GM18519 (cell line): ENCODE data around the gene OR6J1.
"Not testable (repeated sequence)": the region's sequence is repeated elsewhere in the genome, so short reads cannot be mapped to it uniquely, and the experiment has no call there.

Source experiments
- ATAC-seq: cut with Tn5 transposase; IDR thresholded peaks from one replicate; pipeline ENCODE4 v1.9.1; 2021; ENCODE audit warnings: mild to moderate bottlenecking, moderate library complexity; ENCODE audit not compliant: unreplicated experiment, low FRiP score

Gene OR6J1

DNA sequence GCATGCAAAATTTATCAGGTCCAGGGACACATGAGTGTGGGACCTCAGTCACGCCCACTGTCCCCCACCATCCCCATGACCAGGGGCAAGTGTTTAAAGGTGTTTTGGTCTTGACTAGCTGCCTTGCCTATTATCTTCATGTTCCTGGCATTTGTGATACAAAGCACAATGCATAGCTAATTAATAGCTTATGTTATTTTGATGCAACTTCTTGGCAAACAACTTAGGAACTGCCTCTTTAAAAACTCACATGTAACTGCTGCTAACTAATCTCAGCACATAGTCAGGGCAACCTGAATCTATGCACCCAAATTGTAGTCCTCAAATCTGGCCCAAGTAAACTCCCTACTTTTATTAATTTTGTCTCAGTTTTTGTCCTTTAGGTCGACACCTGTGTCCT is 7.4 kb upstream of the OR6J1 start:
- no peak for ATAC-seq

DNA sequence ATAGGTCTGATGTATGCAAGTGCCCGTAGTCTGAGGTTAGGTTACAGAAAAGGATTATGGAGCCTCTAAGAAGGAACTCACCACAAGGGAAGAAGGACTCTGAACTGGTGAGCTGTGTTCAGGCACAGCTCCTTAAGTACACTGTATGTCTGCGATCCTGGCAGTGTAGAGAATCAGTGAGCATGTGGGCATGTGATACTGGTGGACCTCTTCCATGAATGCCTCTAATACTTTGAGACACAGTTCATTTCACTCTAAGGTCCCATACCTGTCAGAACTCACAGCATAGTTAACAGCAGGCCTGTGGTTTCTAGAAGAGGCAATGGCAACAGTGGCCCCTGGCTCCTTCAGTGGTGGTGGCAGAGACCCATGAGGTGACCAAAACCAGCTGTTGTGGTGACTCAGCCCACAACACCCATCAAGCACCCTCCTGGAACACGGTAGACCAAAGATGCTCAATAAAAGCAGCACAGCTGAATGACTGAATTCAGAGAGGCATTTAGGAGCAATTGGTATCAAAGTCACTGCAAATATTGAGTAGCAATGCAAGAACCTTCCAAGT is 6.9 kb upstream of the OR6J1 start:
- no peak for ATAC-seq

DNA sequence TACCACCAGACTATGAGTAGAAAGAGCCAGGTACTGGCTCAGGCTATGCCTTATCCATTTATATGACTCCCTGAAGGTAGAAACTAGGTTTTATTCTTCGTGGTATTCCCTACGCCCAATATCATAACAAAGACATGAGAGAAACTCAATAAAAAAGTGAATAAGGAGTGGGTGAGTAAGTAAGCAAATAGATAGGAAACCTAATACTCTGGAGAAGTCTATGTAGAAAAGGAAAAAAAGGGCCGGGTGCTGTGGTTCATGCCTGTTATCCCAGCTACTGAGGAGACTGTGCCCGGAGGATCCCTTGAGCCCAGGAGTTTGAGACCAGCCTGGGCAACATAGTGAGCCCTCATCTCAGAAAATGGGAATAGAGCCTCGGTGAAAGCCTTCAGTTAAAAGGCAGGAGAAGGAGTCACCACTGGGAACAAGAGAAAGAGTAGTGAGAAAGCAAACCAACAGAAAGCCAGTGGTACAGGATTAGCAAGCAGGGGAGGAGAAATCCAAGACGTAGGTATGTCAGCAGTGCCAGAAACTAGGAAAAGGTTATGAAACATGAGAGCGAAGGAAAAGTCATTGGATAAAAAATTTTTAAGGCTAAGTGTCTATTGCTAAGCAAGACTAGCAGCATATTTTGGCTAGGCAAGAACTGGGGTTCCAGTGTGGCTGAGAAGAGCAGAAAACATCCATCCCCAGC is 6.0 kb upstream of the OR6J1 start:
- no peak for ATAC-seq

DNA sequence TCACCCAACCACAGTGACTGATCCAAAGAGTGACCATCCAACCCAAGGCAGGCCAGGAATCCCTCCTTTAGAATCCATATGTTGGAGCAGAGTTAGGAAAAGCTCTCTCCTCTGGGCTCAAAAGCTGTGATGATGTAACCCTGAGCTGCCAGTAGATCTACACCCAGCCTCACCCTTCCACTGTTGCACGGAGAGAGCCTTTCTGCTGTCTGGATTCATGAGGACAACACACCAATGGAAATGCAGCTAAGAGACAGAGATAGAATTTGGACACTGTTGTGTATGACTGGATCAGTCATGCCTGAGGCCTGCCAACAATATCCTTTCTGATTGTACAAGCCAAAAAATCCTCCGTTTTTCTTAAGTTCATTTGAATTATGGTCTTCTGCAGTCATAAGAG is 4.4 kb upstream of the OR6J1 start:
- no peak for ATAC-seq

DNA sequence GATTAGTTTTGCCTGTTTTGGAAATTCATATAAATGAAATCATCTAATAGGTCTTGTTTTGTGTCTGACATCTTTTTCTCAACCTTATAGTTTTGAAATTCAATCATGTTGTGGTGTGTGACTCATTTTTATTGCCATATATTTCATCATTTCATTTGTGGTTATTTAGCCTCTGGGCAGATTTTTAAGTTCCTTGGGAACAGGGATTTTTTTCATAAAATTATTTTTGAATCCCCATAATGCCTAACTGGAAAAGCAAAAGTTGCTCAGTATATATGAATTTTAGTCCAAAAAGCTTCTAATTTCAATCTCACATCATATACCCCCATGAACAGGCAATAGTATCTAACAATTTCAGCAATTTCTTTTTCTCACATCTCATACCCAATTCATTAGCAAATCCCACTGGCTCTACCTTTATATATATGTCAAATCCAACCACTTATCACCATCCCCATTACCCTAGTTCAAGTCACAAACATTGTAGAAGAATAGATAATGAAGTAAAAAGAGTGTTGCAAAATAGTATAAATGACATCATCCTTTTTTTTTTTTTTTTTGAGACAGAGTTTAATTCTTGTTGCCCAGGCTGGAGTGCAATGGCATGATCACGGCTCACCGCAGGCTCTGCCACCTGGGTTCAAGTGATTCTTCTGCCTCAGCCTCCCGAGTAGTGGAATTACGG is 2.6 kb upstream of the OR6J1 start:
- no peak for ATAC-seq

DNA sequence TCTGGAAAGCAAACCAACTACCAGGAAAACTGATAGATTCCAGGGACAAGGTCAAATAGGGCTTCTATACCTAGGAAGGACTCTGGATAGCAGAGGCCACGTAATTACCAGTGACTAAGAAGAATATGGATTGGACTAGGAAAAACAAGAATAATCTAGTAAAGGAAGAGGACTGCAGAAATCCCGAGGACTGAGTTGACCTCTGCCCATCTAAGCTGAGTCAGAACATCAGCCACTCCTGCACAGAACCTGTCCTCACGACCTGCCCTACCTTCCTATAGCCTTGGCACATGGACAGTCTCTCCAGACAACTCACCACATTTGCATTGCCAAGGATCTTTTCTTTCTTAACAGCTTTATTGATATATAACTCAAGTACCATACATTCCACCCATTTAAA is 2.3 kb downstream of the OR6J1 start:
- no peak for ATAC-seq

DNA sequence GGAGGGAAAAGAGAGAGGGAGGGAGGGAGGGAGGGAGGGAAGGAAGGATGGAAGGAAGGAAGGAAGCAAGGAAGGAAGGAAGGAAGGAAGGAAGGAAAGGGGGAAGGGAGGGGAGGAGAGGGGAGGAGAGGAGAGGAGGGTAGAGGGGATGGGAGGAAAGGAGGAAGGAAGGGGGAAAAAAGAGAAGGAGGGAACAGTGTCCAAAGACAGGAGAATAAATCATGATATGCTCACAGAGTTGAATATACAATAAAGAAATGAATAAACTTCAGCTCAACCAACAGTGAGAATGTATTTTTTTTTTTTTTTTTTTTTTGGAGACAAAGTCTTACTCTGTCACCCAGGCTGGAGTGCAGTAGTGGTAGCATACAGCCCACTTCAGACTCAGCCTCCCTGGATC is 4.0 kb downstream of the OR6J1 start:
- no peak for ATAC-seq

DNA sequence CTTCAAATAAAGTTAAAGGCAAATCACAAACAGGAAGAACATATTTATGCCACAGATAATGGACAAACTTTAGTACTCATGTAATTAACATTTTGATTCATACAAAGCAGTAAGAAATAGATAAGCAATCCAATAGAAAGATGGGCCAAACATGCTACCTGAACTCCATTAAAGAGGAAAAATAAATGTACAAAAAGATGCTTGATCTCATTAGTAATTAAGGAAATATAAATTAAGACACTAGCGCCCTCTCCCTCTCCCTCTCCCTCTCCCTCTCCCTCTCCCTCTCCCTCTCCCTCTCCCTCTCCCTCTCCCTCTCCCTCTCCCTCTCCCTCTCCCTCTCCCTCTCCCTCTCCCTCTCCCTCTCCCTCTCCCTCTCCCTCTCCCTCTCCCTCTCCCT is 8.2 kb downstream of the OR6J1 start:
- ATAC-seq = not testable (repeated sequence)

DNA sequence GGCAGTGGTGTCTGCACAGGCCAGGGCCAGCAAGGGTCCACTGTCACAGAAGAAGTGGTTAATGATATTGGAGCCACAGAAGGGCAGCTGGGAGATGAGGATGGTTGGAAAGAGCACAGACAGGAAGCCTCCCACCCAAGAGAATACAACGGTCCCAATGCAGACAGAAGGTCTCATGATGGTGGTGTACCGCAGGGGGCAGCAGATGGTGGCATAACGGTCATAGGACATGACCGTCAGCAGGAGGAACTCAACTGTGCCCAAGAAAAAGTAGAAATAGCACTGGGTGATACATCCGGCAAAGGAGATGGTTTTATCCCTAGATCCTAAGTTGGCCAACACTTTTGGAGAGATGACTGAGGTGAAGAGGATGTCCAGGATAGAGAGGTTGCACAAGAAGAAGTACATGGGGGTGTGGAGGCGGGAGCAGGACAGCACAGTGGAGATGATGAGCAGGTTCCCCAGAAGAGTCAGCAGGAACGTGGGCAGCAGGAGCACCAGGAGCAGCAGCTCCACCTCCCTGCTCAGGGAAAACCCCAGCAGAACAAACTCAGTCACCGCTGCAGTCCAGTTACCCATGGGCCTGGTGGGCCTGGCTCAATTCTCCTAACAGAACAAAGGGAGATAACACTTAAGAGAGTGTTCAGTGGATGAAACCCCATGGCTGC is 9.8 kb downstream of the OR6J1 start:
- no peak for ATAC-seq

DNA sequence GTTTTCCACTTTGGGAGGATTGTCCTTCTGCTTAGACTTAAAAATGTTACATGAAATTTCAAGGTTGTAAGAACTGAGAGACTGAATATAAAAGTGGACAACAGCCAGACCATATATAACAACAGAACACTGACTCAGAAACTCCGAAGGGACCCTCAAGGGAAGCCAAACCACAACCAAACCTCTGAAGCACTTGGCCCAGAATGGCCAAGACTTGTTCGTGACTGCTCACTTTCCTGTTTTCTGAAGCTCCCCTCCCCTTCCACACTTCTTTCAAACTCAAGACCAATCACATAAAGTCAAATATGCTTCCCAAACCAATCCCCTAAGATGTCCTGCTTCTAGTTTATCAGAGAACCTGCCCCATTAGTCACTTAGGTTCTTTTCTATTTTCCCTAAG is 13.7 kb downstream of the OR6J1 start:
- ATAC-seq = no peak

DNA sequence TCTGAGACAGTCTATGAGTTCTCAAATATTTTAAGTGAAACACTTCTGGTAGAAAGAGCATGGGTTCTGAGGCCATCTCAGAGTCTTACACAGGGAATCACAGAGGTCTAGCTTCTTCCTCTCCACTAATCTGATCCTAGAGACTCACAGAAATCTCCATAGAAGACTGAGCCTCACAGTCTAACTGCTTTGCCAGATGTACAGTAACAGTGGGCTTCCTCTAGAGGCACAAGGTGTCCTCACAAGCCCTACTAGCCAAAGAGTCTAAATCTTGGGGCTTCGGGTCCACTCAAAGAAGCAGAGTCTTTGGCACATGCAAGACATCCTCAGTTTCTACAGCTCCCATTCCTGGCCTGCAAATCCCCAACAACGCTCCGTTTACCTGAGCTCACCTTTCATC is 14.1 kb downstream of the OR6J1 start:
- ATAC-seq = no peak

DNA sequence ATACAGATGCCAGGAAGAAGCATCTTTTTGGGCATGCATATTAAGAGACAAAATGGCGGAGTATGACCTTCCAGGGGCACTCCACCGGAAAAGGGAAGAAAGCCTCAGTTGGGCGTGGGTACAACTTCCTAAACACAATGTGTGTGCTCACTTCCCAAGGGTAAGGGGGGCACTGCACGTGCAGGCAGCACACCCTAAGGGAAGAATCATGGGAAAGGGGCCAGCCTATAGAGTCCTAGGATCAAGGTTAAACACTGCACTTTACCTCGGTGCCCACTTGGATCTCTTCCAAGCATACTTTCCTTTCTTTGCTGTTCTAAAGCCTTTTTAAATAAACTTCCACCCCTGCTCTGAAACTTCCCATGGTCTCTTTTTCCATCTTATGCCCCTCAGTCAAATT is 14.8 kb downstream of the OR6J1 start:
- no peak for ATAC-seq

DNA sequence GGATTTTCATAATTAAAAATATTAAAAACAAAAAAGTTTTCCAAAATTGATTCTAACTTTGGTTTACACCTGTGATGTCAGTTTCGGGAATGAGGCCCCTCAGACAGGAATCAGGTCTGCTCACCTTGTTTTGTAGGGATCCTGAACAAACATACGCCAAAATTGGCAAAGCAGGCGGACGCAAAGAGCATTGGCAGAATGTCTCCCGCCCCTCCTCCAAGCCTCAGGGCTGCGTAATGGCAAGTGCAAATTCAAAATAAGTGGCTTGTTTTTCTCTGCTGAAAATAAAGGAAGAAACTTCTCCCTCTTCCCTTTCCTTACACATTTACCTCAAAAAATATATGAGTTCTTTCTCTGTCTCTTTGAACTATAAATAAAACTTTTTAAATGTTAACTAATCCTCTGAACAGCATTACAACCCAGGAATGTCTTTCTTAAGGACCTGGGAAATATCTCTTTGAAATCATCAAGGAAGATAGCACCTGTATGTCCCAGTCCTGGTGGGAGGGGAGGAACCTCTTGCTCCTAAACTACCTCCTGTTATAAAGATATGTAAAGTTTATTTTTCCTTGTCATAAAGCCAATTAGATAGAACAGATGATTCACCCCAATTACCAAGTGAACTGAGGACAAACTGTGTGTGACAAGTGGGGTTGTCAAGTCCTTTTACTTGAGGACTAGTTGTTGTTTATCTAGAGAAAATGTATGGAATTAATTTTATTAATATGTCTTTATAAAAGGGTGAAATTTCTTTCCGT is 16.5 kb downstream of the OR6J1 start:
- ATAC-seq = no peak

DNA sequence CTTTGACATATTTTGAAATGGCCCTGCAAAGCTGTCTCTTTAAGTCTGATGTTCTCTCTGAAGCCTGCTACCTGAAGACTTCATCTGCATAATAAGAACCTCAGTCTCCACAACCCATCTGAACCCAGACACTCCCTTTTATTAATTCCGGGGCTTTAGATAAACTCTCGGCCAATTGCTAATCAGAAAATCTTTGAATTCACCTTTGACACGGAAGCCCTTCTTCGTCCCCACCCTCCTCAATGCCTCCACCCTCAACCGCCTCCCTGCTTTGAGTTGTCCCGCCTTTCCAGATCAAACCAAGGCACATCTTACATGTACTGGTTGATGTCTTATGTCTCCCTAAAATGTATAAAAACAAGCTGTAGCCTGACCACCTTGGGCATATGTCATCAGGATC is 17.6 kb downstream of the OR6J1 start:
- ATAC-seq = no peak

DNA sequence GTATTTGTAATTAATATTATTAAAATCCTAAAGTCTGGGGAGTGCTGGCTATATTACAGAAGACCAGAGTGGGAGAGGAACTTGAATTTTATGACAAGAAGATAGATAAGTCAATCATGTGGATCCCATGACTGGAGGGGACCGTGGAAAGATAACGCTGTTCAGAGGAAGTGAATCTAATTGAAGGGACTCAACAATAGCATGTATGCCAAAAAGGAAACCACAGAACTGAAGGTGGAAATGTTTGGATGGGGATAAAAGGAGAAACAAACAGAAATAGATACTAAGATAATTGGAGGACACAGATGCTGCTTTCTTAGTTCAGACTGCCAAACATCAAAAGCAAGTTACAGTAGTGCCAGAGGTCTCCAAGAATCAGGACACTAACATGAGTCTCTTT is 21.1 kb downstream of the OR6J1 start:
- no peak for ATAC-seq

DNA sequence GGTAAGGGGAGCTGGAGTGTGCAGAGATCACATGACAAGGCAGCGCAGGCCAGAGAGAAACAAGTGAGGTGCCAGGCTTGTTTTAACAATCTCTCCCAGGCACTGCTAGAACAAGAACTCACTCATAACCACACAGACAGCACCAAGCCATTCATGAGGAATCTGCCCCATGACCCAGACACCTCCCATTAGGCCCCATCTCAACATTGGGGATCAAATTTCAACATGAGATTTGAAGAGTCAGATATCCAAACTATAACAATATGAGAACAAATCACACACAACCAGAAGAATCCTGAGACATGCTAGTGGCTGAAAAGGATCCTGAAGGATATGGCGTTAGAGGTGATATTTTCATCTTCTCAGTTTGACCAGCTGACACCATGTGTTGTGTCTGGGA is 21.9 kb downstream of the OR6J1 start:
- no peak for ATAC-seq

DNA sequence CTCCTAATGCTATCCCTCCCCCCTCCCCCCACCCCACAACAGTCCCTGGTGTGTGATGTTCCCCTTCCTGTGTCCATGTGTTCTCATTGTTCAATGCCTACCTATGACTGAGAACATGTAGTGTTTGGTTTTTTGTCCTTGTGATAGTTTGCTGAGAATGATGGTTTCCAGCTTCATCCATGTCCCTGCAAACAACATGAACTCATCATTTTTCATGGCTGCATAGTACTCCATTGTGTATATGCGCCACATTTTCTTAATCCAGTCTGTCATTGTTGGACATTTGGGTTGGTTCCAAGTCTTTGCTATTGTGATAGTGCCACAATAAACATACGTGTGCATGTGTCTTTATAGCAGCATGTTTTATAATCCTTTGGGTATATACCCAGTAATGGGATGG is 28.4 kb downstream of the OR6J1 start:
- not testable (repeated sequence) for ATAC-seq

DNA sequence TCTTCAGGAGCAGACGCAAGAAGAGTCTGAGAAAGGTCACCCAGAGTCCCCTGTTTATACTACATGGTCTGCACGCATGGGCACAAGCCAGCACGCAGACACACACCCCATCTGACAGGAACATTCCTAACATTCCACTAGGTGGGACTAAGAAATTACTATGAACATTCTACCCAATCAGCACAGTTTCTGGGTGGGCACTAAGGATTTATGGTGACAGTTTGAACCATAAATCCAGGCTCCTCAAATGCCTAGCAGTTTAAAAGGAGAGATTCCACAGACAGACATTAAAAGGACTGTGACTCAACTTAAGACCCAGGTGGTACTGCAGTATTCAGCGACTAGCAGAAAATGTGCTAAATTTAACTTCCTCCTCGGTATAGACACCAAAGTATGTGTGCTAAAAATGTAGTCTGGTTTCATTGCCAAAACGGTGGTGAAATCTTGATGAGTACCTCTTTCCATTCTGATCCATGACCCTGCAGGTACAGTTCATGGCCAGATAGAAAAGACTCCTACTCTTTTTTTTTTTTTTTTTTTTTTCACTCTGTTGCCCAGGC is 29.8 kb downstream of the OR6J1 start:
- no peak for ATAC-seq

DNA sequence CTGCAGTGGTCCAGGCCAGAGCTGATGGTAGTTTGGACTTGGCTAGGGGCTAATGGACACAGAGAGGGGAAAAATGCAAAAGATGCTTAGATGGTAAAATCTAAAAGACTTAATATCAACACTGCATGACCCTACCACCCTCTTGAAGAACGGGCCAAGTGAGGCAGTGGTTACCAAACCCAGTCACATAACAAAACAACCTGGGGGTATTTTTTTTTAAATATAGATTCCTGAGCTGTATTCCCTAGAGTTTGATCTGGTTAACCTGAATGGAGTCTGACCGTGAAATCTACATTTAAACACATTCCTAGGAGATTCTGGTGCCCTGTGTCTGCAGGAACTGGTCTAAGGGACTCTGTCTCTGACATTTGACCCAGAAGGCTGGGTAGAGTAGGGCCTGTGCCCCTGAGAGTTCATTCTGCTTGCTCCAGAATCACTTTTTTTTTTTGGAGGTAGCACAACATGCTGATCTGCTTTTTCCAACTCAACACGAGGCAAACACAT is 30.4 kb downstream of the OR6J1 start:
- ATAC-seq = no peak

DNA sequence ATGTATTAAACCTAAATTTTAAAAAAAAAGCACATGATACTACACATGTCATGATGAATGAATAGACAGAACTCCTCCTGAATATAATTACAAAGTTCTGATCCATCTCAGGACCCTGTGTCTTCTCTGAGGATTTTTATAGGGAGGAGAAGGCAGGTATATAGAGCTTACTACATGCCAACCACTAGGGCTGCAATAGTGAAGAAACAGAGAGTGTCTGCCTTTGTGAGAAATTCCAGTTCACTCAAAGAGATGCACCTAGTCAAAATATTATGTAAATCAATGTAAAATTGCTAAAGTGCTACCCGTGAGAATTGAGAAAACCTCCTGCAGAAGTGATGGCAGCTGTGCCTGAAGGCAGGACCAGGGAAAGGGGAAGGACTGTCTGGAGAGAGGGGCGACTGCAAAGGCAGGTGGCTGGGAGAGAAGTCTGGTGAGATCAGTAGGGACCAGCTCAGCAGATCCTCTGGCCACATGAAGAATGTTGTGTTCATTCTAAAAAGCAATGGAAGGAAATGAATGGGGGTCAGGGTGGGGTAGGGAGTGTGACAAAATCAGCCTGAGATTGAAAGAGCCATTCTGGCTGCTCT is 31.0 kb downstream of the OR6J1 start:
- no peak for ATAC-seq
